Sigmoid colon (tissue), 4 donors: ENCODE data around the gene AP2S1.

Experiments
- CTCF ChIP-seq, 4 experiments: fragments of 450-650 bp in 3 of 4; fragments of 200-600 bp in 1 of 4; IDR thresholded peaks; one replicate each; pipeline ENCODE4 v1.5.1; 2016 to 2019; ENCODE audit warnings: antibody characterized with exemption in 4 of 4, mild to moderate bottlenecking in 3 of 4, moderate library complexity in 2 of 4
- EP300 ChIP-seq, 4 donors: sonication (generic); formaldehyde crosslinking; IDR thresholded peaks; one replicate each; pipeline ENCODE4 v1.6.1; 2017; ENCODE audit warnings: antibody characterized with exemption in 4 of 4
- POLR2A ChIP-seq, 2 donors: fragments of 450-650 bp; IDR thresholded peaks; one replicate each; pipeline ENCODE4 v1.6.1; 2016; ENCODE audit warnings: antibody characterized with exemption in 2 of 2, mild to moderate bottlenecking in 2 of 2, moderate library complexity in 2 of 2

- TF ChIP-seq CTCF (IDR thresholded peaks at IDR 0.05) (no peak), POLR2A (IDR thresholded peaks at IDR 0.05) (no peak), EP300 (IDR thresholded peaks at IDR 0.05) (no peak)
Measured at GRCh38 chr19:46812977-46813838, 37.4 kb downstream of the AP2S1 start.
